ENCODE data around the gene ELAC2.

- no peak for TF ChIP-seq POLR2AphosphoS5 (IDR thresholded peaks at IDR 0.05)
- TF ChIP-seq, protein P1, sequence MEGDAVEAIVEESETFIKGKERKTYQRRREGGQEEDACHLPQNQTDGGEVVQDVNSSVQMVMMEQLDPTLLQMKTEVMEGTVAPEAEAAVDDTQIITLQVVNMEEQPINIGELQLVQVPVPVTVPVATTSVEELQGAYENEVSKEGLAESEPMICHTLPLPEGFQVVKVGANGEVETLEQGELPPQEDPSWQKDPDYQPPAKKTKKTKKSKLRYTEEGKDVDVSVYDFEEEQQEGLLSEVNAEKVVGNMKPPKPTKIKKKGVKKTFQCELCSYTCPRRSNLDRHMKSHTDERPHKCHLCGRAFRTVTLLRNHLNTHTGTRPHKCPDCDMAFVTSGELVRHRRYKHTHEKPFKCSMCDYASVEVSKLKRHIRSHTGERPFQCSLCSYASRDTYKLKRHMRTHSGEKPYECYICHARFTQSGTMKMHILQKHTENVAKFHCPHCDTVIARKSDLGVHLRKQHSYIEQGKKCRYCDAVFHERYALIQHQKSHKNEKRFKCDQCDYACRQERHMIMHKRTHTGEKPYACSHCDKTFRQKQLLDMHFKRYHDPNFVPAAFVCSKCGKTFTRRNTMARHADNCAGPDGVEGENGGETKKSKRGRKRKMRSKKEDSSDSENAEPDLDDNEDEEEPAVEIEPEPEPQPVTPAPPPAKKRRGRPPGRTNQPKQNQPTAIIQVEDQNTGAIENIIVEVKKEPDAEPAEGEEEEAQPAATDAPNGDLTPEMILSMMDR (IDR thresholded peaks at IDR 0.05) = no peak
- no peak for TF ChIP-seq POLR2A (IDR thresholded peaks at IDR 0.05)
Measured at GRCh38 chr17:12979246-12979645, 38.6 kb downstream of the ELAC2 start.
